ENCODE data around the gene GADD45G.

The GADD45G gene

DNA sequence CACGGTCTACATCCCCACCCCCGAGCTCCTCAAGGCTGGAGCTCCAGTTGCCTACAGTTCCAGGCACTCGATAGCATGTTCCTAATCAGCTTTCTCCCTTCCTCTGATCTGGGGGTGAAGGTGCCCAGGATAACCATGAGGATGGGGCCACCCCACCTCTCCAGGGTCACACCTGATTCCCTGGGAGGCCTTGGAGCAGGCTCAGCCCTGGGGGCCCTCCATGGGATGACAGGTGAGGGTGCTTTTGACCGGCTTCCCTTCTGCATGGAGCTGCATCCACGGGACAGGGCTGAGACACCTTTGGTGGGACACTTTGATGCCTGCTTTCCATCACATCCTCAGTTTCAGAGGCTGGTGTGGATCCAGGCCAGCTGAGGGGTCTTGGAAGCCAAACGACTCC is 28.6 kb downstream of the GADD45G start:
- in situ Hi-C loops (cut with MboI; ENCODE audit: low pct_unique_long_range_greater_than_20kb, low sequenced_read_pairs, unreplicated experiment), result no loop called here
- TF ChIP-seq, protein P1, sequence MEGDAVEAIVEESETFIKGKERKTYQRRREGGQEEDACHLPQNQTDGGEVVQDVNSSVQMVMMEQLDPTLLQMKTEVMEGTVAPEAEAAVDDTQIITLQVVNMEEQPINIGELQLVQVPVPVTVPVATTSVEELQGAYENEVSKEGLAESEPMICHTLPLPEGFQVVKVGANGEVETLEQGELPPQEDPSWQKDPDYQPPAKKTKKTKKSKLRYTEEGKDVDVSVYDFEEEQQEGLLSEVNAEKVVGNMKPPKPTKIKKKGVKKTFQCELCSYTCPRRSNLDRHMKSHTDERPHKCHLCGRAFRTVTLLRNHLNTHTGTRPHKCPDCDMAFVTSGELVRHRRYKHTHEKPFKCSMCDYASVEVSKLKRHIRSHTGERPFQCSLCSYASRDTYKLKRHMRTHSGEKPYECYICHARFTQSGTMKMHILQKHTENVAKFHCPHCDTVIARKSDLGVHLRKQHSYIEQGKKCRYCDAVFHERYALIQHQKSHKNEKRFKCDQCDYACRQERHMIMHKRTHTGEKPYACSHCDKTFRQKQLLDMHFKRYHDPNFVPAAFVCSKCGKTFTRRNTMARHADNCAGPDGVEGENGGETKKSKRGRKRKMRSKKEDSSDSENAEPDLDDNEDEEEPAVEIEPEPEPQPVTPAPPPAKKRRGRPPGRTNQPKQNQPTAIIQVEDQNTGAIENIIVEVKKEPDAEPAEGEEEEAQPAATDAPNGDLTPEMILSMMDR (IDR thresholded peaks at IDR 0.05; ENCODE audit: extremely low read depth, insufficient read depth, missing control alignments), result no peak
- no peak for DNase-seq (ENCODE audit: low spot score)

DNA sequence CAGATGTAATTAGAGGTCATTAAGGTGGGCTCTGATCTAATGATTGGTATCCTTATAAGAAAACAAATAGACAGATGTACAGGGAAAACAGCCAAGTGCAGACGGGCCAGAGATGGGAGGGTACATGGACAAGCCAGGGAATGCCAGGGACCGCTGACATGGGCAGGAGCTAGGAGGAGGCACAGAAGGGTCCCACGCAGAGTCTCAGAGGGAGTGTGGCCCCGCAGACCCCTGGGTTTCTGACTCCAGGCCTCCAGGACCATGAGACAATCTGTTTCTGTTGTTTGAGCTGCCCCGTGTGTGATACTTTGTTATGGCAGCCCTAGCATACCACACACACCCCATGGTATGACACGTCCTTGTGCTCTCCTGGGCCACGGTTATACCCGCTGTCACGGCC is 29.1 kb downstream of the GADD45G start:
- DNase-seq (ENCODE audit: low spot score), result no peak
- TF ChIP-seq, protein P1 (IDR thresholded peaks at IDR 0.05; ENCODE audit: extremely low read depth, insufficient read depth, missing control alignments), result no peak
- in situ Hi-C loops (cut with MboI; ENCODE audit: low pct_unique_long_range_greater_than_20kb, low sequenced_read_pairs, unreplicated experiment), result no loop called here

DNA sequence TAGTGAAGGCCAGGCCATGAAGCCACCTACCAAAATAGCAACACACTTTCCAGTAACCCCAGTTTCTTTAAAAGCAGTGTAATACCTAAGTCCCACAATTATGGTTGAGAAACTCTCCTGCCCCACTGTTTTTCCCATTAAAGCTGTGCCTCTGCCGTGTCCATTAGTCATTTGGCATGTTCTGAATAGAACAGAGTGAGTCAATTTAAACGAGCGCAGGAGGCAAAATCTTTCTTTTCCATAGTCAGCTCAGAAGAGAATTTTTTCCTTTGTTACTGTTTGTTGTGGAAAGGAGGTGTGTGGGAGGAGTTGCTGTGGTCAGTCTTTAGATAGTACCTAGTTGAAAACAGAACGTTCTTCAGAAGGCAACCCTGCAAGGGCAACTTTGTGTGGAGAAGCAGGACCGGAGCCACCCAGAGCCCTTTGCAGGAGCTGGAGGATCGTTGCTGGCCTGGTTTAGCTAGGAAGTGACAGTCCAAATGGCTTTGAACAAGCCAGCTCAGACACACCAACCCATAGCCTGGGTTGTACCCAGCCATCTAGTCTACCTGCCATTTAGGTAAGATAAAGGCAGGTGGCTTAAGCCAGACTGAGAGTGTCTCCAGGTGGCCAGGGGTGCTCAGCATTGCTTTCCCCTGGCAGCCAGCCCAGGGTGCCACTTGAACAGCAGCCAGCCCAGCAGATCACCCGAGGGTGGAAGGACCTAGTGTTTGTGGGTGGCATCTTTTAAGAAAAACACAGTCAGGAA is 30.4 kb downstream of the GADD45G start:
- DNase-seq (ENCODE audit: low spot score), result no peak
- in situ Hi-C loops (cut with MboI; ENCODE audit: low pct_unique_long_range_greater_than_20kb, low sequenced_read_pairs, unreplicated experiment), result no loop called here
- TF ChIP-seq, protein P1 (IDR thresholded peaks at IDR 0.05; ENCODE audit: extremely low read depth, insufficient read depth, missing control alignments), result no peak

DNA sequence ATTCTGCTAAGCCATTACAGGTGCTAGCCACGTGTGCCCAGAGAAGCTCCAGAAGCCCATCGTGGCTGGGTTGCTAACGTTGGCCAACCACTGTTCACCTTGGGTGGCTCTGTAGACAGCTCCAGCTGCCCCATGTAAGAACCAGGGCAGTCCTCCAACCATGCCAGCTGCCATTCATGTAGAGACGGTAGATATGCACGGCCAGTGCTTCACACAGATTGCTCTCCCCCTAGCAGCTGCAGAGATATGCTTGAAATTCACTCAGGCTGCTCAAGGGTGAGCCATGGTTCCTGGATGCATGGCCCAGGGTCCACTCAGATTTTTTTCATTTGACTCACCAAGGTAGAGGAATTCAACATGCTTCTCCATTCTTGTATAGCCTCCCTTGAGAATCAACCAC is 31.0 kb downstream of the GADD45G start:
- DNase-seq (ENCODE audit: low spot score), result no peak
- TF ChIP-seq, protein P1 (IDR thresholded peaks at IDR 0.05; ENCODE audit: extremely low read depth, insufficient read depth, missing control alignments), result no peak
- in situ Hi-C loops (cut with MboI; ENCODE audit: low pct_unique_long_range_greater_than_20kb, low sequenced_read_pairs, unreplicated experiment), result no loop called here

DNA sequence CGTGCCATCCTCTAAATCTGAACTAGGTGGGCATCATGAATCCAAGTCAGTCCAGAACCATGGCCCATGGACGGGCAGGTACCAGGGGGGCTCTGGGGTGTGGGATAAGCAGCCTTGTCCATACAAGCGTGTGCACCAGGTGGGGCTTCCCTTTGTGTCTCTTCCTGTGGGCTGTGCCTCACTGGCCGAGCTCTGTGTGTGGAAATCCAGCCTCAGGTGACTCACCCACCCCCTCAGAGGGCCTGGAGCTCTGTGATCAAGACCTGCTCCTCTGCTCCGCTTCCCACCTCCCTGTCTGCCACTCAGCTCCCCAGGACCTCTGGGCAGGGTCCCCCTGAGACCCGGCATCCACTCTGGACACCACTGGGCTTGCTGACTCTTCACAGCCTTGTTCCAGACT is 33.0 kb downstream of the GADD45G start:
- TF ChIP-seq, protein P1 (IDR thresholded peaks at IDR 0.05; ENCODE audit: extremely low read depth, insufficient read depth, missing control alignments), result no peak
- DNase-seq (ENCODE audit: low spot score), result no peak
- in situ Hi-C loops (cut with MboI; ENCODE audit: low pct_unique_long_range_greater_than_20kb, low sequenced_read_pairs, unreplicated experiment), result no loop called here

DNA sequence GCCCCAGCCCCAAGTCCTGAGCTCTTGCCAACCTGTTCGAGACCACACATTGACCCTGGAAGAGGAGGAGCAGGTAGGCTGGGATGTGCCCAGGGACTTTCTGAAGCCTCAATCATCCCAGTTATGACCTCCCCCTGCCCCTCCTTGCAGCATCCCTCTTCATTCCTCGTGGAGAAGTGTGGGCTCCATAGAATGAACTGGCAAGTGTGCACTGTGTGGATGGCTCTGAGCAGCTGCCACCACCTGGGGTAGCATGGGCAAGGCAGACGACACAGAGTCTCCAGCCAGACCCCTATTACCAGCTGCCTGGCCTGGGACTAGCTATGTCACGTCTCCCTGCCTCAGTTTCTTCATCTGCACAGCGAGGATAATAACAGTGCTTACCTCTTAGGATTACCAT is 33.5 kb downstream of the GADD45G start:
- no peak for DNase-seq (ENCODE audit: low spot score)
- TF ChIP-seq, protein P1 (IDR thresholded peaks at IDR 0.05; ENCODE audit: extremely low read depth, insufficient read depth, missing control alignments), result no peak
- in situ Hi-C loops (cut with MboI; ENCODE audit: low pct_unique_long_range_greater_than_20kb, low sequenced_read_pairs, unreplicated experiment), result no loop called here
